Activated CD8-positive, alpha-beta memory T cell treated with anti-CD3 and anti-CD28 coated beads, Interleukin-2, amount 50 U/mL, for 1 hour (primary cell): ENCODE results near the gene PPFIA1.

Experiments
- DNase-seq: peaks from one replicate; pipeline ENCODE4 v3.0.0-alpha.2; 2020; ENCODE audit errors: extremely low read depth

The PPFIA1 gene

DNA sequence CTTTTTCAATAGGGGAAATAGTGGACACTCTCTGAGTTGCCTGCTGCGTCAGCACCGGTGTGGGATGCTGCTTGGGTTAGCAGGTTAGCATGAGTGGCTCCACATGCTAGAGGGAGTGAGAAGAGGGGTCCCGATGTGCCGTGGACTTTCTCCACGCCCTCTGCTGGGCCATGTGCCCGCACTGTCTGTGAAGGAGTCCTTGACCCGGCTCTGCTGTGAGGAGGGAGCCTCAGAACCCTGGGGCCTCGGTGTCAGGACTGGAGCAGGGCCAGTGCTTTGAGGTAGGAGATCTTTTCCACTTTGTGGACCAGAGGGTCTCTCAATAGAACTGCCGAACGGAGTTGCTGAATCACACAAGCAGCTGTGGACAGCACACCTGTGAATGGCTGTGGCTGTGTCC is 142.7 kb downstream of the PPFIA1 start:
- no peak for DNase-seq

DNA sequence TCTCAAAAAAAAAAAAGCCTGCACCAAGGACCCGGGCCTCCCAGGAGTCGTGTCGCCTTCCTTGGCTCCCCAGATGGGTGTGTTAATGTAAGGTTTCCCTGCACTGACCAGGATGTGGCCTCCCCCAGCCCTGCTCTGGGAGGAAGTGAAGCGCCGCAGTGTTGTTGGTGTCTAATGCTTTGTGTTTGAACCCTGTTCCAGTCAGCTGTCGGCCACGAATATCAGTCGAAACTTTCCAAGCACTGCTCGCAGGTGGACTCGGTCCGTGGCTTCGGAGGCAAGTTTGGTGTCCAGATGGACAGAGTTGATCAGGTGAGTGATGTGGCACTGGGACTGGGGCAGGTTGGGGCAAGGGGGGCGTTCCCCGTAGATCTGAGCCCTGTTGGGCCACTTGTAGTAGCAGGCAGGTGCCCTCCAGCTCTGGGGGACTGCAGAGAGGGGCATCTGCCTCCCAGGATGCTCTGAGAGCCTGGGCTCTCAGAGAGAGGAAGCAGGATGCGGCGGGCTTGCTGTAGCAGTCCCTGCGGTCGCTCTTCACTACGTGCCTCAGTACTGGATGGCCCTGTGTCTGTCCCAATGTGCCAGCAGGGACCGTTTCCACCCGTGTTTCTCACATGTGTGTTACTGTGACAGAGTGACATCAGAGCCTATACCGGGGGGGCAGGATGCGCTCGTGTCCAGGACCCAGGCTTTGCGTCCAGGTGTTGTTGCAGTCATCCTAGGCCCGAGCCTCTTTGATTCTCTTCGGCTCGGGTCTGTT is 144.0 kb downstream of the PPFIA1 start:
- DNase-seq, result no peak

DNA sequence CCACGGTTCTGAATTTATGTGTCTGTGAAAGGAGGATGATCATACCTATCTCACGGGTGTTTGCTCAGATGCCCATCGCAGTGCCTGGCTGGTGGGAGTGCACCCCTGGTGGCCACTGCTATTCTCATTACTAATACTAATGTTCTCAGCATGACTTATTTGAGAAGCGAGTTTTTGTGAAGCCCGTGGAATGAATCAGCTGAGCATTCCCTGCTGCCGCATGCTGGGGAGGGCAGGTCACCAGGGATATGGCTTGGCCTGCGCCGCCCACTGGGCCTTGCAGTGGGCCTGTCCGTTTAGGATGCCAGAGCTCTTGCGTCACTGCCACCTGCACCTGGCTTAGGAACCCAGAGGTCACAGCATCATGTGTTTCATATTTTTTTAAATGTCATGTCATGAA is 144.7 kb downstream of the PPFIA1 start:
- DNase-seq, result no peak

DNA sequence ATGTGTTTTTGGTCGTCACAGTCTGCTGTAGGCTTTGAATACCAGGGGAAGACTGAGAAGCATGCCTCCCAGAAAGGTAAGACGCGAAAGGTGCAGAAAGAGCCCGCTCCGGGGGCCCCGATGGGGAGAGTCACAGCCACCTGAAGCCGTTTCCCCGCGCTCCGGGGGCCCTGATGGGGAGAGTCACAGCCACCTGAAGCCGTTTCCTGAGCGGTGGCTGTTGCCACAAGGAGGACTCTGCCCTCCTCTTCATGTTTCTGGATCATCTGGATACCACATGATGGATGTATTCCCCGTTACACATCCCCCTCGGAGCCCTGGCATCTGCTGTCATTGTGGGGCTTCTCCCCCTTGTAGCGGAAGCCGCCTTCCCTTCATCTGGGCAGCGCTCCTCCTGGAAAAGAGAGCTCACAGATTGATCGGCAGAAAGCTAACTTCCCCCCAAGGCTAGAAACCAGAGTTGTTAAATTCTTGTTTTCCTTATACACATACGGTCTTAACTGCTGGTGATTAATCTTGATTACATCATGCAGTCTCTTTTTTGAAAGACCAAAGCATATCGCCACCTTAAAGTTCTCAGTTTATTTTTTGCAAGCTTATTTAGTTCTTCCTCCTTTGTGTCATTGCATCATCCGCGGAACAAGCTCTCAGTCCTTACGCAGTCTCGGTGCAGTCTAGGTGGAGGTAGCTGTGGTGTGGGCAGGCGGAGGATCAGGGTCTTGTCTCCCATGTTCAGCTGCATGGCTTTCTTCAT is 145.3 kb downstream of the PPFIA1 start:
- DNase-seq, result no peak

DNA sequence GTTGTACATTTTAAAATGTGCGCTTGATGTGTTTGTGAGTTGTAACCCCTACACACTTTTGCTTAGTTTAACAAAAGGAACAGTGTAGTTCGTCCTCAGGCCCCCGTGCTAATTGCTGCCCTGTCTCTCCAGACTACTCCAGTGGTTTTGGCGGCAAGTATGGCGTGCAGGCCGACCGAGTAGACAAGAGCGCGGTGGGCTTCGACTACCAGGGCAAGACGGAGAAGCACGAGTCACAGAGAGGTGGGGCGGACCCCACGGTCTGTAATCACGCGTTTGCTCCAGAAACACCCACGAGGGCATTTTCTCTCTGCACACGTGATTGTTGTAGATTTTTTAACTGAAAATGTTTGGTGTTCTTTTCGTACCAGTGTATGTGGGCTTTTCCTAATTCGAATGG is 146.4 kb downstream of the PPFIA1 start:
- DNase-seq, result no peak

DNA sequence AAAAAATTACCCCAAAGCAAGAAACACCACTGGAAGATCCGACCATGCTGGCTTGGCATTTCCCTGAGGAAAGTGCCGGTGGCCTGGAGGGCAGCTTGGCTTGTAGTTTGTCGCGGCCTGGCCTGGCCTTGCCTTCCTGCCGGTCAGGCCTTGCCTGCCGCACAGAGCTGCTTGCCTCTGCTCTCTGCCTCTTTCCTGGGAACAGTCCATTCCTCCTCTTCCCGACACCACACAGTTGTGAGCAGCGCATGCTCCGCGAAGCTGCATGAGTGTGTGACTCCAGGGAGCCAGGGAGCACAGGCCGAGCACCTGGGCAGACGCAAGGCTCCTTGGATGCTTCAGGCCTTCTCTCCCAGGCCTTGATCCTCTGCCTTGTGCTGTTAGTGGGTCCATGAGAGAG is 147.6 kb downstream of the PPFIA1 start:
- DNase-seq, result no peak

DNA sequence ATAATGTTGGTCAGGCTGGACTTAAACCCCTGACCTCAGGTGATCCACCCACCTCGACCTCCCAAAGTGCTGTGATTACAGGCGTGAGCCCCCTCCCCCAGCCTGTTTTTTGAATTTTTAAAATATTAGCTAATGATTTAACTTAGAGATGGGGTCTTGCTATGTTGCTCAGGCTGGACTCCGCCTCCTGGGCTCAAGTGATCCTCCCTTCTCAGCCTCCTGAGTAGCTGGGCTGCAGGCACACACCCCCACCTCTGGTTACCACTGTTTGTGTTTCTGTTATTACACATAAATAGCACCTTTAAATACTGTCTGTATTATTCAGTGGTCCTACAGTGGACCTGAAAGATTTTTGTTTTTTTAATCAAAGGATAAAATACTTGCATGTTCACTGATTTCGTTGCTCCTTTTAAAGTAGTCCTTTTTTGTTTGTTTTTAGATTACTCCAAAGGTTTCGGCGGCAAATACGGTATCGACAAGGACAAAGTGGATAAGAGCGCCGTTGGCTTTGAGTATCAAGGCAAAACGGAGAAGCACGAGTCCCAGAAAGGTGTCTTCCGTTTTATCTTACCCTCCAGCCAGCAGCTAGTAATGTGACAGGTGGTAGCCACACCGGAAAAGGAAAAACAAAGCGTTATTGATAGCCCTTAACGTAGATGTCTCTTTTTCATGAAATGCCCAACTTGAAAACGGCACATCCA is 149.0 kb downstream of the PPFIA1 start:
- DNase-seq, result no peak

DNA sequence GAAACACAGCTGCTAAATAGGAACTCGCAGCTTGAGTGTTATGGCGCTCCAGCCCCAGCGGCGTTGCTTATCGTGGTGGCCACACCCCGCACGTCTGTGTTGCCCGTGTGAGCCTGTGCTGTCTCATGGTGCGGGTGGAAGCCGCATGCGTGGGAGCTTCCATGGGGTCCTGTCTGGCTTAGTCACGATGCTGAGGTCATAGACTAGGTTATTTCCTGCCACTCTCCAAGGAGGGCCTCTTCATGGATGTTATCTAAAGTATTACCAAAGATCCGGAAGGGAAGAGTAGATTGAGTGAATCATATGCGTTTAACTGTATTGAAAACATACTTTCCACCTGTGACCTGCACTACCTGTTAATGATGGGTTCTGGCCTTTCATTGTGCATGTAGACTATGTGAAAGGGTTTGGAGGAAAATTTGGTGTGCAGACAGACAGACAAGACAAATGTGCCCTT is 149.5 kb downstream of the PPFIA1 start:
- DNase-seq, result no peak

DNA sequence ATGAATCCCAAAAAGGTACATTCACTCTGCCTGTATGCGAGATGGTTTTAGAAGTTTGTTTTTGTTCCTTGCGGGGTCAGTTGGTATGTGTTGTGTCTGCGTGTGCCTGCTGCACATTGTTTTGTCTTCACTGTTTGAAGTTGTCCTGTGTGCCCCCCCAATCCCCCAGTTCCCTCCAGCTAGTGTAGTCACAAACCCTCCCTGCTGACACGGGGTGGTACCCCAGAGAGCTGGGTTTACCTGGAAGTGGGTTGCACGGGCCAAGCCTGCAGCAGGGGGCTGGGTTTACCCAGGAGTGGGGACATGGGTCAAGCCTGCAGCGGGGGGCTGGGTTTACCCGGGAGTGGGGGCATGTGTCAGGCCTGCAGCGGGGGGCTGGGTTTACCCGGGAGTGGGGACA is 150.0 kb downstream of the PPFIA1 start:
- DNase-seq, result no peak

DNA sequence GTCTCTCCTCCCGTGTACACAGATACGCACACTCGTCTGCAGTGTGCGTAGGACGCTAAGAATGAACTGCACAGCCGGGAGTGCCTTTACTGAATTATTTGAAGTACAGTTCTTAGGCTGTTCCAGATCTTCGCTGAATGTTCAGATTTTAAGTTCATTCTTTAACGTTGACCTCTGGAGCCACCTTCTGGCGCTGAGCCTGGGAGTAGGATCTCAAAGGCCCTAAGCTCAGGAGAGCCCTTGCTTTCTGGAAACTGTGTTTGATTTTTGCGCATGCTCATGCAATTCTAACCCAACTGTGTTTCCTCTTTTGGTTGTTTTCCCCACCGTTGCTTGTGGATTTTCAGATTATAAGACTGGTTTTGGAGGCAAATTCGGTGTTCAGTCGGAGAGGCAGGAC is 150.6 kb downstream of the PPFIA1 start:
- DNase-seq, result no peak

DNA sequence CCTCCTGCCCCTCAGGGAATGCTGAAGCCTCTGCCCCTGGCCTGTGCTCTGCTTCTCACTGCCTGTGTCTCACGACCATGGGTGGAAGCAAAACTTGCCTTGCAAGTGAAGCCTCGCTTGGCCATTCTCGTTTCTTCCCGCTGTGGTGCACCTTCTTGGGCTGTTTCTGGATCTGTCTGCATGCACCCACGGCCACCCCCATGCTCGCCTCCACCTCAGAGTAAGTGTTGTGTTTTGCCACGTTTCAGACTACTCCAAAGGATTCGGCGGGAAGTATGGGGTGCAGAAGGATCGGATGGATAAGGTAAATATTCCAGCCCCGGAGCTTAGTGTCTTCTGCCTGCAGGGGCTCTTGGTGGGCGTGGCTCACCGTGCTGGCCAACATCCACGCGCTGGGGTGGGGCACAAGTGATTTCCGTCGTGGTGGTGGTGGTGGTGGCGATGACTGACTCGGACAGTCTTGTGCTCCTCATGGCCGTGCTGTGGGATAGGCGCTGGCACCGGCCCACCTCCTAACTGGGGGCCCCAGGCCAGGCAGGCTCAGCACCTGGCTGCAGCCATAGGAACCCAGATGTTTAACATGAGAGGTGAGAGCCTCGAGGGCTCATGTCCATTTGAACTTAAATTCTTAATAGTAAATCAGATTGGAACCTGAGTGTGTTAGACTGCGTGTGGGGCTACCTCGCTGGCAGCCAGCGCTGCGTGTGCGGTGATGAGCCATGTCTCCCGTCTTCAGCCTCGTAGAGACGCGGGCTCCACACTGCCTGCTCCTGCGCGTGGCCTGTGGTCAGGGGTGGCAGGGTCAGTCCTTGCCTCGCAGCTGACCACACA is 152.4 kb downstream of the PPFIA1 start:
- DNase-seq, result no peak

DNA sequence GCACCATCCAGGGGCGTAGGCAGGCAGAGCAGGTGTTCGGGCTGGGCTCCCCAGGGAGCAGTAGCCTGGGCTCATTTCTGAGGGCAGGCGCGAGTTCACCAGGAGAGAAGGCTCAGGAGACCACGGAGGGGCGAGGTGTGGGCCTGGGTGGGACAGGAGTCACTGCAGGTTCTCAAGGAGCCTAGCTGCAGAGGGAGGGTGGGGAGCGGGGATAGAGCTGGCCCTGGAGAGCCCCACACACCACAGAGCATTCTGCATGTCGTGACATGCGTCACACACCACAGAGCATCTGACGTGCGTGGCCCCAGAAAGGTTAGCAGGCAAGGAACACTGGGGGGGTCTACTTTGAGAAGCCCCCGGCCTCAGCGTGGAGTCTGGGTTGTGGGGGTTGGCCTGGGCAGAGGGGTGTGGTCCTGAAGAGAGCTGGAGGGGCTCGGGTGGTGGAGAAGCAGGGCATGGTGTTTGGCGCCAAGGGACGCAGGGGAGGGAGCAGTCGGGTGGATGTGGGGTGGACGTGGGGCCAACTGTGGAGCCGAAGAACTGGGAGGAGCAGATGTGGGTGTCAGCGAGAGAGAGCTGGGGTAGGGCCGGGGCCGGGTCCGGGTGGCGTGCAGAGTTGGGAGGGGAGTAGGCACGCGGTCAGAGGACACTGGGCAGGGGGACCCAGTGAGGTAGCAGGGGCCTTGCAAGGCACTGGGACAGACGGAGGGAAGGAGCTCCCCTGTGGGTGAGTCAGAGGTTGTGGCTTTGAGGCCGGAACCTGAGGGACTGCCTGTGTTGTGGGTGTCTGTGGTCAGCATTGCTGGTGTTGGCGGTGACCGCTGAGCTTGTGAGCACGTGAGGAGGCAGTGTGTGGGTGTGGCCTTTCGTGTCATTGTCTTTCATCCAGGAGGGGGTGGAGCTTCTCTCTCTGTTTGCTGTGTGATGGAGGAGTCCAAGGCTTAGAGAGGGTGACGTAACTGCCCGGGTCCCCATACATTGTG is 153.3 kb downstream of the PPFIA1 start:
- DNase-seq, result no peak

DNA sequence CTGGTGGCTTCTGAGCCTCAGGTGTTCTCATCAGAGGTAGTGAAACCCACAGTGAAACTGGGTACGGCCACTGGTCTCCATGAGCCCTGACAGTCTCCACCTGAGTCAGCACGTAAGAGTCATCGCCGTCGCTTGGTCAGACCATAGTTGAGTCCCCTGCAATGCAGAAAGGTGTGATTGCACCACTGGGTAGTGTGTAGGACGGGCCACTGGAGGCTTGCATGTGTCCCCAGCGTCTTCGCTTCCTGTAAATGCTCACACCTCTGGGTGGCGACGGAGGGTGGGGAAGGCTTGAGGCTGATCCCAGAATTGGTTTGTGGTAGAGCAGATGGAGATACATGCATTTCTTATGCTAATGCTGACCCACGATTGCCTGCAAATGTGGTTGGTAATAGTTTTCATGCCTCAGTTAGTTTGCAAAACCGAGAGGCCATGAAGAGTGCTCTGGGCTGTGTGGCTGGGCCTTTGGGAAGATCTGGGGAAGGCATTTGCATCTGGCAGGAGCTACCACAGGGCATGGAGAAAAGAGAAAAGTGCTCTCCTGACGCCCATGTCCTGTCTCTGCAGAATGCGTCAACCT is 154.4 kb downstream of the PPFIA1 start:
- no peak for DNase-seq

DNA sequence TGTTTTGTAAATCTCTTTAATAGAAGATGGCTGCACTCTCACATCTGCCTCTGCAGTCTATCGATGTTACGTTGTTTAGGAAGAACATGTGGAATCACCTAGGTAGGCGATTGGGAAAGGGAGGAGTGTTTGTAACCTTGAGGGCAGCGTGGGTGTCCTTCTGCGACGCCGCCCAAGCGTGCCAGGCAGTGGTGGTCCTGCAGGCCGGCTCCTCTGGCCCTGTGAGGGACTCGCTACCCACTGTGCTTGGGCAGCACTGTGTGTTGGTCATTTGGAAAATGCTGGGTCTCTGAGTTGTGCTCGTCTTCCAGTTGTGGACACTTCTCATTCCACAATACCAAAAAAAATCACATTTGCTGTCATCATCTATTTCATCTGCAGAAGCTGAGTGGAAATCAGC is 156.9 kb downstream of the PPFIA1 start:
- DNase-seq, result no peak

DNA sequence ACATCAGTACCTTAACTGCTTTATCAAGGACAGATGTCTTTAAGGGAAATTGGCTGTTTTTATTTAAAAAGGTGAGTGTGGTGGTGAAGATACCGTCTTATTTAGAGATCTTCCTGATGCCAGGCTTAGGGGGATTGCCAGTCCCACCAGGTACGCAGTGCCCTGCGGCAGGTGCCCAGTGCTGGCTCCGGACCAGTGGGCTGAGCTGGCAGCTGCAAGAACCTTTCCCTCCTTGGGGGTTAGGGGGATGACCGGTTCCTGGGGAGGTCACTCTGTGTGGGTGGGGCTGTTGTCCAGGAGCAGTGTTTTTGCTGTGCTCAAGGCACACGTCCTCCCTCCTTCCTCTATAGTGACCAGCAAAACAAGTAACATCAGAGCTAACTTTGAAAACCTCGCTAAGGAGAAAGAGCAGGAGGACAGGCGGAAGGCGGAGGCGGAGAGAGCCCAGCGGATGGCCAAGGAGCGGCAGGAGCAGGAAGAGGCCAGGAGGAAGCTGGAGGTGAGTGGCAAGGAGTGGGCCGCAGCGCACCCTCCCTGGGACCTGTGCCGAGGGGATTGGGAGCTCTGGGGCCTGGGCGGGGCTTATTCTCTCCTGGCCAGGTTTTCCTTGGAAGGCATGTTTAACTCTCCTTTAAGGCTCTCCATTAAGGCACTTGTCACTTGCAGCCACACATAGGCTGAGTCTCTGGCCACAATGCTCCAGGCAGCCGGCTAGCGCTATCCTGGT is 158.4 kb downstream of the PPFIA1 start:
- DNase-seq, result no peak

DNA sequence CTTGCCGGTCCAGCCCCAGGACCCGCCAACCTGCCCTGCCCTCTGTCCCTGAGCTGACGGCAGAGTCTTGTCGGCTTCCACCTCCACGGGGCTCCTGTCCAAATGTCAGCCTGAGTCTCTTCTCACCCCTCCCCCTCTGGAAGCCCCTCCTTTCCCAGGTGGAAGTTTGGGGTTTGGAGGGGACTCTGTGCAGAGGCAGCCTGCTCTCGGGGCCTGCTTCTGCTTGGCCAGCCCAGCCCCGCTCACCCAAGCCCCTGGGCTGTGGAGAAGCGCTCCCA is 158.9 kb downstream of the PPFIA1 start:
- DNase-seq, result no peak

DNA sequence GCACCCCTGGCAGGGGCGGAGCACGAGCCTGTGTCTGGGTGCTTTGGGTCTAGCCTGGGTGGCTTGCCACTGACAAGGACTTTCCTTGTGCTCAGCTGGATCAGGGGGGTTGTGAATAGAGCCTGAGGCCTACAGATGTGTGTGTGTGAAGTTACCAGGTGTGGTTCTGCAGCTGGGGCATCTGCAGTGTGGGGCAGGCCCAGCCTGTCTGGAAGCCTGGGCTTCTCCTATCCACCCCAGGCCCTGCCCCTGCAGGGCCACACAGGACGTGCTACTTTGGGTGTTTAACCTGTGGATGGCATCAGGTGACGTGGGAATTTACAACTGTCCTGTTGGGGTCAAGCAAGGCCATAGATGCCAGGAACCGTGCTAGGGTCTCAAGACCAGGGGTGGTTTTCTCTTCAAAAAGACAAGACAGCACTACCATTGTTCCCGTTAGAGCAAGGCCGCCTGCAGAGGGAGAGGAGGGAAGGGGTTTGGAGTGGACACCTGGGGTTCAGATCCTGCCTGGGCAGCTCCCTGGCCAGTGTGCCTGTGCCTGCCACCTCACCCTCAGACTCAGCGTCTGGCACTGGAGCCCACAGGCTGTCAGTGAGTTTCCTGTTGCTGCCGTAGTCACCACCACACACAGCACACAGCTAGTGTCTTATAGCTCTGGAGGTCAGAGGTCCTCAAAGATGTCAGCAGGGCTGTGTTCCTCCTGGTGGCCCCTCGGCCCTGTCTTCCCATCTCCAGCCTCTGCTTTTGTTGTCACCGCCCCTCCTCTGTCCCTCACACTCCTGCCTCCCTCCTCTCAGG is 159.4 kb downstream of the PPFIA1 start:
- no peak for DNase-seq

DNA sequence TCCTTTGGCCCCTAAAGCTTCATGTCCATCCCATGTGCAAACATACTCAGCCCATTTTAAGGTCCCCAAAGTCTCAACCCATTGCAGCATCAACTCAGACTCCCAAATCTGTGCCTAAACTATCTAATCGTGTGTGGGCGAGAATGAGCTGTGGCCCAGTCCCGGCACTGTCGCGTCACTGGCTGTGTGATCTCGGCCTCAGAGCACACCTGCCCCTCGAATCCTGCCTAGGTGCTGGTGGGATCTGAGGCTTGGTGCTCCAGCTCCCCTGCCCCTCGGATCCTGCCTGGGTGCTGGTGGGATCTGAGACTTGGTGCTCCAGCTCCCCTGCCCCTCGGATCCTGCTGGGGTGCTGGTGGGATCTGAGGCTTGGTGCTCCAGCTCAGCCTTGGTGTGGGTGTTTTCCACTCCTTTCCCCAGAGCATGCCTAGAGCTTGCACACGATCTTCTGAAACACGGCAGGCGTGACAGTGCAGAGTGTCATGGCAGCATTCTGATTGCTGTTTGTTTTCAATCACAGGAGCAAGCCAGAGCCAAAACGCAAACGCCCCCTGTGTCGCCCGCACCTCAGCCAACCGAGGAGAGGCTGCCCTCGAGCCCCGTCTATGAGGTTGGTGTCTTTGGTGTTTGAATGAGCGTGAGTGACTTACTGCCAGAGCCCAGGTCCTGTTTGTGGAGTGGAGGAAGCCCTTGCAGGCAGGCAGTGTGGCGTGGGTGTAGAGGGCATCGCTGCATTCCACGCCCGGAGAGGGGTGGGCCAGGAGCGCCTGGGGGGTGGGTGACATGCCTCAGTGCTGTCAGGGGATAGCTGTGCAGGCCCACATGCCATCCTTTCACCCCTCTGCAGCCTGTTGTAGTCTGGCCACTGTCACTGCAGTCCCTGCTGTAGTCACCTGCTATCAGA is 160.4 kb downstream of the PPFIA1 start:
- DNase-seq, result no peak
